Activated CD8-positive, alpha-beta memory T cell treated with anti-CD3 and anti-CD28 coated beads, Interleukin-2, amount 50 U/mL, for 24 hours (primary cell): Measurements from ENCODE around the gene PXYLP1.

ENCODE experiments used
- DNase-seq: peaks from one replicate; pipeline ENCODE4 v3.0.0-alpha.2; 2020; ENCODE audit errors: extremely low read depth

The PXYLP1 gene

DNA sequence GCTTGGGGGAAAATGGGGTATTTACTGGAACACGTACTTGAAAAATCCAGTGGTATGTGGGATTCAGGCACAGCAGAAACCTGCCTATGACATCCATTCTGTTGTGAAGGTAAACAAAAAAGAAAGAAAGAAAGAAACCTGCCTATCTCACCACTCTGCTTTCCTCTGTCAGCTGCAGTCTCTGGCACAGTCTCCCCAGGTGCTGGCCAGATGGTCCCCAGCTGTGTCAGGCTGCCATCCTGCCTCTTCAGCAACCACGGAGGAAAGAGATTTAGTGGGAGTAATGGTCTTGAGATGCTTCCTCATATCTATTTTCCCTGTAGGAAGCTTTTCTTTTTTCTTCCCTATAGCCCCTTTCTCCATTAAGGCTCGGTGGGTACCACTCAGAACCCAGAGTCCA lies 2.5 kb upstream of the PXYLP1 start:
- no peak for DNase-seq

DNA sequence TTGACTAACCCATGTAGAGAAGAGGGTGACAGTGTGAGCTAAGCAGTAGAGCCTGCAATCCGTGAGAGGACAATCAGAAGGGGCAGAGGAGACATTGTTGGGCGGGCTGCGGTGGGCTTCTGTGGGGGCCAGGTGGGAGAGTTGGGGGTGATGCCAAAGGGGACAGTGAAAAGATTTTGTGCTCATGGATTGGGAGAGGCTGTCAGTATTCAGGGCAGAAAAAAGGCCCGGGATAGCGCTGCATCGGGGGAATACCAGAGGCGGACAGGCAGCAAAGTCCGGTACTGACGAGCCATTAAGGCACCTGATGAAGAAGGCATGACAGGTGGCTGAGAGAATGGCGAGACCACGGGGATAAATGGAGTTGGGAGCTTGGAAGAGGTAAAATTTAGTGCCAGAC lies 1.3 kb upstream of the PXYLP1 start:
- no peak for DNase-seq

DNA sequence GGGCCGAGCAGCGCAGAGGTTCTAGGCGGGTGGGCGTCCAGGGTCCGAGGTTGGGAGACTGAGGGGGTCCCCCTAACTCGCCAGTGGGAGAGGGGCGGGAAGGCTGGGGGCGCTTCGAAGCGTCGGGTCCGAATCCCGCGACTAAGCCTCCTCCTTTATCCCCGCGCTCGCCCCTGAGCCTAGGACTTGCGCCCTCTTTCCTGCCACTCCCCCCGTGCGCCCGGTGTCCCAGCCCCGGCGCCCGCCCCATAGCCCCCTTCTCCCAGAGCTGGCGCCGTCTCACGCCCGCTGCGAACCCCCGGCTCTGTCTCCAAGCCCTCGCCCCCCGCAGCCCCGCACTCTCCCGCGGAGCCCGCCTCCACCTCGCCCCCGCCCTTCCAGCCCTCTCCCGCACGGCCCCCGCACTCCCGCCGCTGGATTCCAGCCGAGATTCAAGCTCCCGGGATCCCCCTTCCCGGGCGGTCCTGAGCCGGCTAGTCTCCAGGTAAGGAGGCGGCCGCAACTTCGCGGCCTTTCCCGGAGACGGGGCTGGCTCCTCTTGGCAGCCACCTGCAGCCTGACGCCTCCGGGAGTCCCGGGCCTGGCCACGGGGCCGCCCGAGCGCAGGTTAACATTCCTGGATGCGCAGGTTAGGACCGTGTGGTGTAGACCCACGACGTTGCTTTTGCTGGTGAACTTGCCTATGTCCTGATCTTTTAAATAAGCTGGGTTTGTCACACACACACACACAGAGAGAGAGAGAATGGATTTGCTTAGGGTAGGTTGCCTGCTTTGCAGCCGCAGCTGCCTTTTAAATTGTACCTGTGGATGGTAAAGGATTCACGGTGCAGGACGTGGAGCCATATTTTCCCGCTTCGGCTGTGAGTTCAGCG lies 563 bp downstream of the PXYLP1 start:
- DNase-seq, result no peak

DNA sequence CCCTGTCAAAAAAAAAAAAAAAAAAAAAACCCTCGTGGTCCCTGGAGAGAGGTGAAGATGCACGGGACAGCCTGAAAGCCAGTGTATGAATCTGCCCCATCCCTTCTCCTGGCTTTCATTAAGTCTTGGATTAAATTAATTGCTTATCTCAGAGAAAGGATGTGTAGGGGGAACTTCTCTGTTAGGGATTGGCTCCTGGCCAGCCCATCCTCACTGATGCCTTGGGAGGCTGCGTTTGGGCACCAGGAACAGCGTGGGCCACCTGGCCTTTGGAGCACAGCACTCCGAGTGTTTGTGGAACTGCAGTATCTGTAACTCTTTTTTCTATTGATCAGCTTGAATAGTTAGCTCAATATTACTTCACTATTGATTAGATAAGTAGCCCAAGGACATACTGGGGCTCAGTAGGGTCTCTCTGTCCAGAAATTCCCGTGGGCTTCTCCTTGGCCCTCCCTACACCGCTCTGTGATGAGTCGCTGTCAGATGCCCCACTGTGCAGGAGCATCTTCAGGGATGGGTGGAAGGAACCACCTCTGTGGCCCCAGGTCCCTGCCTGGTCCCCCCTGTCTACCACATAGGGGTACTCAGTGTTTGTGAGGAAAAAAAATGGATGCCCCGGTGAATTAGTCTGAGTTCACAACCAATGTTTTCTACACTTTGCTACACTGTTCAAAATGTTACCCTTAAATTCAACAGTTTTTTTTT lies 2.0 kb downstream of the PXYLP1 start:
- no peak for DNase-seq

DNA sequence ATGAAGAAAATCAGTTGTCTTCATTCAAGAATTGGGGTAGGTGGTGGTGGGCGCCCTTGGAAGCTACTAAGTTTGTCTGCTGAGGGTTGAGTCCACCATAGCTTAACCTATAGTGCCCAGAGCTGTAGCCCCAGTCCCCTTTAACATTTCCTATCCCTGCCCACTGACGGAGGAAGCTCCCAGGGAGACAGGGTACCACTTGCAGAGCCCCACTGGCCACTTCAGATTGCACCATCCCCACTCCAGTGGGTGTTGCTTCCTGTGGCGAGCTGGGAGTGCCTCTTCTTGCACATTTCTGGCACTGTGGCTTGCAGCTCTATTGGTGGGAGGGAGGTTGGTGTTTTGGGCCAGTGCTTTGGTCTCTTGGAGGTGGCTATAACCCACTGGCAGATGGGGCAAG lies 2.7 kb downstream of the PXYLP1 start:
- DNase-seq, result no peak

DNA sequence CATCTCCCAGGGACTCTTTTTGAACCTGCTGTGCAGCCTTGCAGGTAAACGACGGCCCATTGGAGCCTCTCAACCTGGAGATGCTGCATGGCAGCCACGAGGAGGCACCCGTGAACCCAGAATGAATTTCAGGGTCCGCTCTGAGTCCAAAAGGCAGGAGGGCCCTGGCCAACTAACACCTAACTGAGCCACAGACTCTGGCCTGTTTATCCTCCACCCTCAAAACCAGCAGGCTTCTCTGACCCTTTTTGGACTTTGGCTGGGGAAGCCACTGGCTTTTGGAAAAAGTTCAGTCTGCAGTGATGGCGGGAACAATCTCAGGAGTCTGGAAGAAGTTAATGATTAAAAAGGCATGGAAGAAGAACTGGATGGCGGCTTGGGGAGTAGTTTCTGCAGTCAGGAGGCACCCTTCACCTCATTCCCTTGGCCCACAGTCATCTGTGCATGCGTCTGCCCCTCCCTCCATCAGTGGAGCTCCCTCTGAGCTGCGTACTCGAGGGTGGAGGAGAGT lies 4.1 kb downstream of the PXYLP1 start:
- DNase-seq, result no peak

DNA sequence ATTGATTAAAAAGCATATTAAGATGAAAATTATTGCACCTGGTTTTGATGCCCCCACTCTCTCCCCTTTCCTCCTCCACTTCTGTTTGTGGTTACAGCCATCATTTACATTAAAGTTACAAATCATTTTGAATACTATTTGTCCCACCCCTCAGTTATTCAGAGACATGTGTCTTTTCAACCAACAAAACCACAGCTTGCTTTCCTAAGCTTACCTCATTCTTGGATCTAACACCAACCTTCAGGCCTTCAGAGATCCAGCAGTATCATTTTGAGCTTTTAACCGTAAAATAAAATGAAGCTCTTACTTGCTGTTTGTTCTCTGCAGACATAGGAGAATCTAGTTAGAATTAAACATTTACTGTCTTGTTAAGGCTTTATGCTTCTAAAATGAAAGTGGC lies 4.7 kb downstream of the PXYLP1 start:
- DNase-seq, result no peak

DNA sequence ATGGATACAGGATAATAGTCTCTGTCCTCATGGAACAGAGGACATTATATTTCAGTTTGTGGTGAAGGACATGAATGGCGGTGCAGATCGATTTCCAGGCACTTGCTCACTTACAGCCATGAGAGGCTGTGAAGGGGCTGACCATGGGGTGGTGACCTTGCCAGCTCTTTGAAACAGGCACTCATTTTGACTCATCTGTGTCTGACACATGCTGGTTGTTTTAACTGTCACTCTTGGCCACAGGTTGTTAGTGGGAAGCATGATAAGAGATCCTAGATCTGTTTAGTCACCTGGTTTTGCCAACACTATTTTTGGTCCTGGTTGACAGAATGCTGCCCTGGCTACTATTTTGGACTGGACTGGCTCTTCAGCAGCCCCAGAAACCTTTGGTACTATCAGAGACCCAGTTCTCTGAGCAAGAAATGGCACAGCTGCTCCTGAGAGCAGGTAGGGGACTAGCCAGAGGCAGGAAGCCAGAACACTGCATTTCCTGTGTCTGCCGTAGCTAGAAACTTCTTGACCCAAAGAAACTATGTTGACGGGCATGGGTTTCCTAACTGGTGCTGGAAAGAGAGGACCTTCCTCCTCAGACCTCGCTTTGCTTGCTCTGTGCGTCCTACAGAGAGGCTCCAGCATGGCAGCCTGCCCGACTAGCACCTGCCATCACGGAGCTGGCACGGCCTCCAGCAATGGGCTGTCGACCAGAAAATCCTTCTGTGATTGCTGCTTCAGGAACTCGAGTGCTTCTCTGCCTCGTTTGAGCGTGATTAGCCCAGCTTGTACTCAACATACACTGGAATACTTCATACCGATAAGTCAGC lies 6.3 kb downstream of the PXYLP1 start:
- no peak for DNase-seq

DNA sequence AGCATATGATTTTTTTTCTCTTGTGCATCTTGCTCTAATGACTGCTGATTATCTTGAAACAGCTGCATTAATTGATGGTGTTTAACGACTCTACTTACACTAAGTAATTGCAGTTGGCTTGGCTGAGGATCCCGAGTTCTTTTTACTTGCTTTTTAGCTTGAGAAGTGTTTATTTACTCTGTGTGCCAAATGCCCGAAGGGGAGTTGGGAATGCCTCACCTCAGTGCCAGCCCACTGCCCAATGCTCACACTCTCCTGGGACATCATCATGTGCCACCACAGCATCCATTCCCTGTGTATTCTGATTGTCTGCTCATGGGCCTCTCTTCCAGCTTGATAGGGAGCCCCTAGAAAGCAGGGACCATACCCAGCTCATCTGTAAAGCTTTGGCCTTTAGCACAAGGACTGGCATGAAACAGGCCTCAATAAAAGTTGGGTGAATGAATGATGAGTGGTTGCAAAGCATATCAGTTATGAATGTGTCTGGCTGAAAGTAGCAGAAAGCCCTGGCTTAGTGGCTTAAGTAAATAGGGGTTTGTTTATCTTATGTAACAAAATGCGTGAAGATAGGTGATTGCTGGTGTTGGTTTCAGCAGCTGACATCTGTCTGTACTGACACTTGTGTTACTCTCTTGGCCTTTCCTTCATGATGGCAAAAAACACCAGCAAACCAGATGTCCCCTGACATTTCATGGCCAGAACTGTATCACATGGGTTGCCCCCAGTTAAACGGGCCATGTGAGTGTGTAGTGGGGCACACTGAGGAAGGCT lies 8.1 kb downstream of the PXYLP1 start:
- no peak for DNase-seq

DNA sequence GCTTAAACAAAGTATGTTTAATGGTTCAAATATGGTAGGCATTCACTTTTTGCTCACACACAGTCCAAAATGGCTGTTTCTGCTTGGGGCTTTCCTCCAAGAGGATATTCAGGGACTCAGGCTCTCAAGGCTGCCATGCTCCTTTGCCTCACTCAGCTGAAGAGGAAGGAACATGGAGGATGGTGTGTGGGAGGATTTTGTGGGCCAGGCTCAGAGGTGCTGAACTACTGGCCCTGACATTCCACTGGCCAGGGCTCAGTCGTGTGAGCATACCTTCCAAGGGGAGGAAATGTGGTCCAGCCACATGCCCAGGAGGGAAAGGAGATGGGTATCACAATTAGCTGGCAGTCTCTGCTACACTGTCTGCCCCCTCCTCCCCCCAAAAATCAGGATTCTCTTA lies 8.7 kb downstream of the PXYLP1 start:
- no peak for DNase-seq

DNA sequence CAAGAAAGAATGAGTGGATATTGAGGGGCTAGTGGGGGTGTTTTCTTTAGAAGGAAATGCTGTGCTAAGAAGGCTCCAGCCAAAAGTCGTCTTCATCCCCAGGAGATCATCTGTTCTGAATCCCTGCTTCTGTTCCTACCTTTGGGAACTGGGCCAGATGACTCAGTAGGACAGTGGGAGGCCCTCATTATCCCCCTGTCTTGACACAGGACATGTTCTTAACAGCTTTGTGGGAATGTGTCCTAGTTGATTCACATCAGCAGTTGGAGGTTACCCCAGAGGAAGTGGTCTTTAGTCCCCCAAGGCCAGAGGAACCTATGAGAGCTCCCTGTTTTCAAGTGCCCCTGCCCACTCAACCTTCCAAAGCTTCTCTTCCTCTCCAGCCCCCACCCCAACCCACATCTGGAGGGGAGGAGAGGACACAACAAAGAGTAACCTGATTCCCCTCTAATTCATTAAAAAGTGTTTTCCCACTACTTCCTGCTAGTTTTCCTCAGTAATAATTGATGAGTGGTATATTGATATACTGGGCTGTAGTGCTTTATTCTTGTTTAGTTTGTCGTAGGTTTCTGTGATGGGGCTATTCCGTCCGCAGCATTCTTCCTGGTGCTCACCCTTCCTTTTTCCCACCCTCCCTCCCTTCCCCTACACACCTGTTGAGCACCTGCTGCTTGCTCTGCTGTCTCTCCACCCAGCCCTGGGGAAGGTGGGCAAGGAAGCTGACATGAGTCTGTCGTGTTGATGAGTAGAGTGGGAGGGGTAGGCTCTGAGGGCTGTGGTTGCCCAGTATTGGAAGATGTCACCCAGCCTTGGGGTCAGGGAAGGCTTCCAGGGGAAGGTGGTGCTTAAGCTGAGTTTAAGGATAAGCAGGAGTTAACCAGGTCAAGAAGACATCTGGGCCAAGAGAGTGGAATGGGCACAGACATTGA lies 9.3 kb downstream of the PXYLP1 start:
- no peak for DNase-seq

DNA sequence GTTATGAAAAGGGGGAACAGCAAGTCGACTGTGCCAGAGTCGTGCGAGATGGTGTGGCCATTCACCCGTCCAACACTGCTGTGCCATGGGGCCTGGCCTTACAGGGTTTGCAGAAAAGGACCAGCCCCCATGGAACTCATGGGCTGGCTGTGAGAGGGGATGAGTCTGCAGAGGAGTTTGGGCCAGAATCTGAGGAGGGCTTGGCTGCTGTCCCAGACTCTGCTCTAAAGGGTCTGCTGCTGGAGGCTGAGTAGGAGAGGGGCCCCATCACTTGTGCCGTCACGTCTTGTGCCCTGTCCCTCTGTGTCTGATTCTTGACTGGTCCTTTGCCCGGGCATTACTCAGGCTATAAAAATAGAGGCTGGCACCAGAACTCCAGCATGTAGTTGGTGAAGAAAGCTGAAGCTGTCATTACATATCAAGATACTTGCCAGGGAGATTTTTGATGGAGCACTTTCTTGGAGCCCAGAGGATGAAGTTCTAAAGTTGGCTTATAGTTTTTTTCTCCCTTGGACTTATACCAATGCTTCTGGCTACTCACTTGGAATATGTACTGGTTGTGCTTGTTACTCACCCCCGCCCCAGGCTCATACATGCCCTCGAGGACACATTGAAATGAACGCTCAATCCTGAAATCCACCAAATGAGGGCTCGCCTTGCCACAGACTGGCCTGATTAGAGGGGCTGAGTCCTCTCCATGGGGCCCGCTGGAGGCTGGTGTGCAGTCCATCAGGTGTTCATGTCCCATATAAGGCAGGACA lies 10.2 kb downstream of the PXYLP1 start:
- no peak for DNase-seq

DNA sequence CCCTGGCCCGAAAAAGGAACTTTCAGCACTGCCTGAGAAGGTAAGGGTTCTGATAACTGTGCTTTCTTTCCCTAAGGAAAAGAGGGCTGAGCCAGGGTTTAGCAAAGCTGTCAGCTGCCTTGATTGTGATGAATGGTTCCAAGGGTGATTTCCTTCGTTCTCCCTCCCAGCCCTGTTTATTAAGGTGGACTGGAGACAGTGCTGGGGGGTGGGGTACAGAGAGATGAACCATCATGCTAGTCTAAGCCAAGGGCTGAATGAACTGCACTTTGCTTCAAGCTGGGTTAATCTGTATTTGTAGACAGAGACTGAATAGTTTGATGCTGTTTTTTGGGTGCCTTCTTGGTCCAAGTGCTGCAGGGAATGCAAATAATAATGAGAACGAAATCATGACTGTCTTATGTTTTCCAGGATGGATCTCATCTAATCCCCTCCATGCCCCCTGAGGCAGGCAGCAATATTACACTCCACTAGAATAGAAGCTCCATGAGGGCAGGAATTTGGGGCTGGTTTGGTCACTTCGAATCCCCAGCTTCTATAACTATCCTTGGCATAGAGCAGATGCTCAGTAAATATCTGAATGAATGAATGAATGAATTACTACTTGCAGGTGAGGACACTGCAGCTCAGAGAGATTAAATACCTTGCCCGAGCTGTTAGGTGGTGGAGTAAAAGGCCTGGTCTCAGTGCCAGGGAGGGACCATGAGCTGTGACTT lies 10.9 kb downstream of the PXYLP1 start:
- no peak for DNase-seq

DNA sequence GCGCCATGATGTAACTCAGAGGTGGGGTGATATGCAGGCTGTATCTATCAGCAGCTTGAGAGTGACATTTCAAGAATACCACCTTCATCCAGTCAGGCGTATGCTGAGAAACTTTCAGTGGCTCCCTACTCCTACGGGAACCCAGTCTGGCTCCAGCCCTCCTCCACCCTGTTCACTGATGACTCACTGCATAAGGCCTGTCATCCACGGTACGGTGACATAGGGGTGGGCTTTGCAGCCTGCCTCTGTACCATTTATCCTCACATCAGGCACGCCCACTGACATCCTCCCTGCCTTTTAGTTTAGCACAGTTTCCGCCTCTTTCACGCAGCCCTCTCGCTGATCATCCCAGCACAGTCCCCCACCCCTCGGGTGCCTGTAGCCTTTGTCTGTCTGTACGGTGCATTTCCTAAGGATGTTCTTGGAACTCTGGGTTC lies 11.7 kb downstream of the PXYLP1 start:
- peak; percentile 49 for DNase-seq

DNA sequence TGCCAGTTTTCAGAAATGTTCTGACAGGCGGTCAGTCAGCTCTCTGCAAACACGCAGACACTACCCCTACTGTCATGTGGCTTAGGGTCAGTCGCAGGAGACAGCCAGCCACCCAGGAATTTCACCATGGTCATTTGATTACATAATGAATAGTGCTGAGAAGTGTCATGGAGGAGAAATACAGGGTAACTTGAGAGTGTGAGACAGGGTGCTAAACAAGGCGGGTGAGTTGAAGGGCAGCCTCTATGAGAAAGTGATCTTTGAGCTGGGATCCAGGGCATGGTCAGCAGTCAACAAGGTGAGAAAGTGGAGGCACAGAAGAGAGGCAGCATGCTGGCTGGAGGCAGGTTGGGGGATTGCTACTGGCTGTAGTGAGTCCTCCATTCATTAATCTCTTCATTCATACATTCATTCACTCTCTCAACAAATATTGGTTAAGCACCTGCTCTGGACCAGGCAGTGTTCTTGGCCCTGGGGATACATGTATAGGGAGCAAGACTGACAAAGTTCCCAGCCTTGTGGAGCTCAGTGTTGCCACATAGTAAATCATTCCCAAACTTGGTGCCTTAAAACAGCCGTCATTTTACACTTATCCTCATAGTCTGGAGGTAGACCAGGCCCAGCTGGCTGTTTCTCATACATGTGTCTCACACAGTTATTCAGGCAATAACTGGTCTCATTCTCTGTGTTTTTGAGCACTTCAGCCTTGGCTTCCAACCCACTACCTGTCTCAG lies 14.8 kb downstream of the PXYLP1 start:
- DNase-seq, result no peak

DNA sequence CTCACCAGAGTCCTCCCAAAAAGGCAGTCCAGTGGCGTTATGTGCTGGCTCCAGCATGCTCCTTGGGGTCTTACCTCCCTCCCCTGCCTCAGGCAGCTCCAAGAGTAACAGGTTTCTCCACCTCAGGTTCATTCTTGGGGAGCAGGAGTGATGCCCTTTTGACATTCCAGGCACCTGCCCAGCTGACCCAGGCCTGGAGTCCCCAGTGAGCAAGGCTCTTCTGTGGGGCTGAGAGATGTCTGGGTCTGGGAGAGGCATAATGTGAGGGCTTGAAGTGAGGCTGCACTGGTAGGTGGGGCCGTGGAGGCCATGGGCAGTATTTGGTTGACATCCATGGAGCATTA lies 15.3 kb downstream of the PXYLP1 start:
- DNase-seq, result no peak

DNA sequence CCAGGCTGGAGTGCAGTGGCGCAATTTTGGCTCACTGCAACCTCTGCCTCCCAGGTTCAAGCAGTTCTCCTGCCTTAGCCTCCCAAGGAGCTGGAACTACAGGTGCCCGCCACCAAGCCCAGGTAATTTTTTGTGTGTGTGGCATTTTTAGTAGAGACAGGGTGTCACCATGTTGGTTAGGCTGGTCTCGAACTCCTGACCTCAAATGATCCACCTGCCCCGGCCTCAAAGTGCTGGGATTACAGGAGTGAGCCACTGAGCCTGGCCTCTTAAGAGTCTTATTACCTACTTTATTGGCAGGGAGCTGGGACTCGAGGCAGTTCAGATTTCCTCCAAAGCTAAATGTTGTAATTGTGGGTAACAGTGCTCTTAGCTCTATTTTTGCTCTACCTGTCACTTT lies 16.4 kb downstream of the PXYLP1 start:
- DNase-seq, result no peak

DNA sequence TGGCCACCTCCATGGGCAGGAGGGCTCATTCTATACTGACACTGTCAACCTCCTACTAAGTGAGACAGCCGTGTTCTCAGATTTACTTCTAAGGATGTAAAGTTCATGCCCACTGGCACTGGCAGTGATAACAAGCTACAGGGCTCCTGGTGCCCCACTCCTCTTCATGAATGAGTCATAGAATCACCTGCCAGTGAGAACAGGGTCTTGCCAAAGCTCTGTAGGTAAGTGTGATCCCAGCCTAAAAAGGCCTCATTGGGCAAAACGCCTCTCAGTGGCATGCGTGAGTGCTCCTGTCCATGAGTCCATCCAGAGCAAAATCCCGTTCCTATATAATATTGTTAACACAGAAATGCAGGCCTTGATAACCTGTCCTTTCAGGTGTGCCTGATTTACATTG lies 17.4 kb downstream of the PXYLP1 start:
- DNase-seq, result no peak
